GM18907 (cell line): ENCODE results near the gene ZNF26.
A peak's percentile ranks its signal among the peaks of the same experiment; 100 is the strongest.
"Not testable (repeated sequence)": the region's sequence is repeated elsewhere in the genome, so short reads cannot be mapped to it uniquely, and the experiment has no call there.

ENCODE experiments used
- ATAC-seq: cut with Tn5 transposase; IDR thresholded peaks from one replicate; pipeline ENCODE4 v1.9.1; 2021; ENCODE audit warnings: mild to moderate bottlenecking, moderate library complexity; ENCODE audit not compliant: unreplicated experiment

The ZNF26 gene

DNA sequence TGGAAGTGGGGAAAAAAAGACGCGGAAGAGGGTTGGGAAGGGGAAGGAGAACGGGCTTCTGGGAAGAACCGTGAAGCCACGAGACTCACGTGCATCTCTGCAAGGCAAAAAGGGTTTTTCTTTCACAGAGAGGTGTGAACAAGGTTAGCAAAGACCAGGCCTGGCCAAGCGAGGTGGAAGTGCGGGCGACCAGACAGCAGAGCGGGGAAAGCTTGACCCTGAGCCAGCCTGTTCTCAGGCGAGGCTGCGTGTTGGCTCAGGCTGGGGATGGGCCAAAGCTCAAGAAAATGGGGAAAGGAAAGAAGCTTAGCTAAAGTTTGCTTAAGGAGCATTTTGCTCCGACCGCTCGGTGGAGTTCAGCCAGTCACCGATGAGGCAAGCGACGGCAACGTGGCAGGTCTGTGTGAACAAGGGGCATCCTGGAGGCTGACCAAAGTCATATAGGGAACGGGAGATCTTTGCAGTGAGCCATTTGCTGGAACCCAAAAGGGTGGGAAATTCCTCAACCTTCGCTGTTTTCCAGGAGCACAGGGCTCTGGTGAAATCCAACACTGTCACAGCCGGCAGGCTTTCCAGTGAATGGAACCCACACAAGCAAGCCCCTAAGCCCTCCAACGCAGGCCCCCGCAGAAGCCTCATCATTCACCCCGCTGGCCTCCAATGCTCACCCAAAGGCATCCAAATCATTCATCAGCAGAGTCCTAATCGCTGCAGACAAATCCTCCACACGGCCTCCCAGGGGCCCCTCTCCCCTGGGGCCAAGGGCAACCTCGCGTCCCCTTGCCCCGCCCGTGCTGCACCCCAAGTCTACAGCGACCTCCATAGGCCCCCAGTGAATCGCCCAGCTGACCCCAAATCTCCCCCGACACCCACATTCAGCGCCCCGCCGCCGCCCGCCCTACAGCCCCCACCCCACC is 30.8 kb upstream of the ZNF26 start:
- peak; percentile 30 for ATAC-seq

DNA sequence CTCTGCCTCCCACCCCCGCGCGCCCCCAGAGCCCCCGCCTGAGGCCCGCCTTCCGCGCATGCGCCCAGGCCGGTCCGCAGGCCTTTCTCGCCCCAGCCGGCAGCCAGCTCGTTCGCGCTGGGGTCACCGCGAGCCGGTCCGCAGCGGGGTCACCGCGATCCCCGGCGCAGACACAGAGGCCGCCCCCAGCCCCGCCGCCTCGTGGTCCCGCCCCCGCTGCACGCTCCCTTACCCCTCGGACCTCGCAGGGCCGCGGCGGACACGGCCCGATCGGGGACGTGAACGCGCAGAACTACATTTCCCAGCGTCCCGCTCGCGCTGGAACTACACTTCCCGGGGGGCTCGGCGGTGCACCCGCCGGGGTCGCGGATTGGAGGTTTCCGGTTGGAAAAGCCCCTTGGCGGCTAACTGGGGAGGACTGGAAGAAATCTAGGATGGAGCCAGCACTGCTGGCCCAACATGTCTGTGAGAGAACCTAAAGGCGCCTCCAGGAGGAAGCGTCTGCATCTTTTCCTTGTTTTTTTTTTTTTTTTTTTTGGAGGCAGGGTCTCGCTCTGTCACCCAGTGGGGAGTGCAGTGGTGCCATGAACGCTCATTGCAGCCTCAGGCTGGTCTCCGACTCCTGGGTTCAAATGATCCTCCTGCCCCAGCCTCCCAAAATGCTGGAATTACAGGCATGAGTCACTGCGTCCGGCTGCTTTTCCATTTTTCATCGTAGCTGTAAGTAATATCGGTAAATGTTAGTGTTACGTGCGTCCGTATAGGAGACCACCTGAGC is 30.0 kb upstream of the ZNF26 start, which contains the start of gene ZNF605:
Gene ZNF605, minus strand, starts transcription at position 296 of the 778 bp plus-strand sequence. CDS start 10,671 bp downstream, outside the sequence.
- ATAC-seq: peak; percentile 95

DNA sequence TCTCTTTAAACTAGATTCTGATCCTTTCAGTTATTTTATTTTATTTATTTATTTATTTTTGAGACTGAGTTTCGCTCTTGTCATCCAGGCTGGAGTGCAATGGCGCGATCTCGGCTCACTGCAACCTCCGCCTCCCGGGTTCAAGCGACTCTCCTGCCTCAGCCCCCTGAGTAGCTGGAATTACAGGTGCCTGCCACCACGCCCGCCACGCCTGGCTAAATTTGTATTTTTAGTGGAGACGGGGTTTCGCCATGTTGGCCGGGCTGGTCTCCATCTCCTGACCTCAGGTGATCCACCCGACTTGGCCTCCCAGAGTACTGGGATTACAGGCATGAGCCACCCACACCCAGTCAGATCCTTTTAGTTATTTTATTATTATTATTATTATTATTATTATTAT is 24.4 kb upstream of the ZNF26 start:
- not testable (repeated sequence) for ATAC-seq

DNA sequence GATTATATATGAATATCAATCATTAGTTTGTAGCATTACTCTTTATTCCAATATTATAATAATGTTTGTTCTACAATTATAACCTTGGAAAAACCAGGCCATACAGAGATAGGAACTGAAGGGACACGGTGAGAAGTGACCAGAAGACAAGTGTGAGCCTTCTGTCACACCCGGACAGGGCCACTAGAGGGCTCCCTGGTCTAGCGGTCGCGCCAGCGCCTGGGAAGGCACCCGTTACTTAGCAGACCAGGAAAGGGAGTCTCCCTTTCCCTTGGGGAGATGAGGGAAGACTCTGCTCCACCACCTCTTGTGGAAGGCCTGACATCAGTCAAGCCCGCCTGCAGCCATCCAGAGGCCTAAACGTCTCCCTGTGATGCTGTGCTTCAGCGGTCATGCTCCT is 22.2 kb upstream of the ZNF26 start:
- ATAC-seq: not testable (repeated sequence)

DNA sequence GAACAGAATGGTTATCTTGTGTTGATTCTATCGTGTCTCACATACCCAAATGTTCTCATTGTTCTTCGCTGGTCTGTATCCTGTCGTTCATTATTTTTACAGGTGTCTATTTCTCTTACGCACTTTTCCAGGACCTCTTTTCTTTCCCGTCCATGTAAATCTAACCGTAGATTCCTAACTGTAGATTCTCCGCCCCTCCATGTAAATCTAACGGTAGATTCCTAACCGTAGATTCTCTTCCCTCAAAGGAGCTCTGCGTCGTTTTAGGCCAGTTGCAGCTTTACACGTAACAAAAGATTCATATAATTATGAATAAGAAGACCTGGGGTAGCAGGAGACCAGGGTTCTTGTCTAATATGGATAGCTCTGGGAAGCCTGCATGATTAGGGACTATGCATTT is 20.4 kb upstream of the ZNF26 start:
- no peak for ATAC-seq

DNA sequence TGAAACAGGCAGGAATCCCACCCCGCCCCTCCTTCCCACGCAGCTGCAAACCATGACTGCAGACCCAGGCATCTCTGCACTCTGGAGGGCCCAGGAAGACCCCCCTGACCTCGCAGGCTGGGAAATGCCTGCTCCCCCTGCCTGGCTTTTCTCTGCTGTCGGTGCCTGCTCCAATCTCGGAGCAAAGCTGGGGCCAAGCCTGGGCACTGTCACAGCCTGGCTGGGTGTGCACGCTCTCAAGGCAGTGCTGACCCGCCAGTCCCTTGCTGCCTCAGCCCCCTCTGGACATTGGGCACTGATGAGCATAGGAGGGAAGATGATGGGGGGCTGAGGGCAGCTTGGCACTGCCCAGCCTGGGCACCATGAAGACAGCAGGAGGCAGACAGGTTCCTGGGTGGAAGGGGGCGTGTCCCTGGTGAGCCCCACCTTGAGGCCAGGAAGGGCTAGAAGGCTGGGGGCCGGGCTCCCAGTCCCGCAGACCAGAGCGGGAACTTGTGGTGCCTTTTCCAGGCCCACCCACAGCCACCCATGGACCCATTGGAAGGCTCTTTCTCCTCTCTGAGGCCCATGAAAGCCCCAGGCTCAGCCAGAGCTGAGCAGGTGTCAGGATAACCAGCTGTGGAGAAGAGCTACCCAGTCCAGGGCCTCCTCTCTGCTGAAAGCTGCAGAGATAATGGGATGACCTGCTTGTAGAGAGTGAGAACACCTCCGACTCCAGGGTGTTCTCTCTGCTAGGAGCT is 19.3 kb upstream of the ZNF26 start:
- no peak for ATAC-seq

DNA sequence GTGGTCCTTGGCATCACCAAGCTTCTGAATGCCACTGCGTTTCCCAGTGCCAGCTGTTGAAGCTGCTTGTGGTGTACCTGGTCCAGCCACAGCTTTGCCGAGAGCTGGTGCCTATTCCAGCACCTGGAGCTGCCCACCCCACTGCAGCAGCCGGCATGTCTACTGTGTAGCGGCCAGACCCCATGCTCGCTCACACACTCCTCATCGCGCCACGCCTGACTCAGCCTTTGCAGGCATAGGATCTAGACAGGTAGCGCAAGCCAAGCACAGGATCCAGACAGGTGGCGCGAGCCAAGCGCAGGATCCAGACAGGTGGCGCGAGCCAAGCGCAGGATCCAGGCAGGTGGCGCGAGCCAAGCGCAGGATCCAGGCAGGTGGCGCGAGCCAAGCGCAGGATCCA is 18.4 kb upstream of the ZNF26 start:
- ATAC-seq: no peak

DNA sequence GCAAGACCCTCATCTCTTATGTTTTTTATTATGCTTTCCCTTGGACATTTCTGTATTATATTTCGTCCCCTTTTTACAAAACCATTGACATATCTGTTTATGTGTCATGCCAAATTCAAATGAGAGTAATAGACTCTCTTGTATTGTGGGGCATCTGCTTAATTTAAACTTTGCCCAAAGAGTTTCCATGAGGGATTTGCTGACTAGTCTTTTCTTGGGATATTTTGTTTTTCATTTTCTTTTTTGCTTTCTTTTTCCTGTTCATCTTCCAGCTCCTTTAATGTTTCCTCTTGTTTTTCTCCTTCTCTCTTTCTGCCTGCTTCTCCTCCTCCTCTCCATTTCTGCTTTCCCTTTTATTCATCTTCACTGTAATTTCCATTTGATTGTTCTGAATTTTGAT is 13.8 kb upstream of the ZNF26 start:
- no peak for ATAC-seq

DNA sequence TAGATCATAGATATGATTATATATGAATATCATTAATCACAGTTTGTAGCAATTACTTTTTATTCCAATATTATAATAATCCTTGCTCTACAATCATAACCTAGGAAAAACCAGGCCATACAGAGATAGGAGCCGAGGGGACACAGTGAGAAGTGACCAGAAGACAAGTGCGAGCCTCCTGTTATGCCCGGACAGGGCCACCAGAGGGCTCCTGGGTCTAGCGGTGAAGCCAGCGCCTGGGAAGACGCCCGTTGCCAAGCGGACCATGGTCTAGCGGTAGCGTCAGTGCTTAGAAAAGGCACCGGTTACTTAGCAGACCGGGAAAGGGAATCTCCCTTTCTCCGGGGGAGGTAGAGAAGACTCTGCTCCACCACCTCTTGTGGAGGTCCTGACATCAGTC is 9.3 kb upstream of the ZNF26 start:
- ATAC-seq: not testable (repeated sequence)

DNA sequence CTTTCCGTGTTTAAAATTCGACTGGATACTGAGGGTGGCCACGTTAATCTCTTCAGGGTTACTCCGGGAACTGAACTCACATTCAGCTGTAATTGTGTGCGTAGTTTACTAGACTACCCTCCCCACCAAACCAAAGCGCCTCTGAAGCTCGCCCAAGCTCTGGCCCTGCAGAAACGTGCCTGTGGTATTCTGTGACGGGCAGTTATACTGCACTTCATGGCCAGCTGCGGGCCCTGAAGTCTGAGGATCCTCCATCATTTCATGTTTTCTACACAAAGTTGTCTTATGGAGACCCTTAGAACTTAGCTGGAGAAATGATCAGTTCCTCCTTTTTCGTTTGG is 688 bp downstream of the ZNF26 start:
- no peak for ATAC-seq

DNA sequence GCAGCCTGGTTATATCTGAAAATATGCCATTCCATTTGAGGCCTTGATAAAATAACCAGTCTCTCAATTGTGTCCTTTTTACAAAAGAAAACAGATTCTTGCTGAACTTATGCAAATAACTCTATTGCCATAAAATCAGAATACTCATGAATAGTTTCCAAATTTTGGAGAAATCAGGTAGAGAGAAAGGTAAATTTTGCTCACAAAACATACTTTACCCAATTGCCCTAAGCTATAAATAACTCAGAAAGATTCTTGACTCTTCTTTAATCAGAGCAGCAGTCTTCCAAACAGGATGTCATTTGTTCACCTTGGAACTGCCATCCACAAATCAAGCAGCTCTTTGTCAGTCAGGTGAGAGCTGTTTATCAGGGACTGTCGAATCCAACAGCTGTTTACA is 12.6 kb downstream of the ZNF26 start:
- no peak for ATAC-seq

DNA sequence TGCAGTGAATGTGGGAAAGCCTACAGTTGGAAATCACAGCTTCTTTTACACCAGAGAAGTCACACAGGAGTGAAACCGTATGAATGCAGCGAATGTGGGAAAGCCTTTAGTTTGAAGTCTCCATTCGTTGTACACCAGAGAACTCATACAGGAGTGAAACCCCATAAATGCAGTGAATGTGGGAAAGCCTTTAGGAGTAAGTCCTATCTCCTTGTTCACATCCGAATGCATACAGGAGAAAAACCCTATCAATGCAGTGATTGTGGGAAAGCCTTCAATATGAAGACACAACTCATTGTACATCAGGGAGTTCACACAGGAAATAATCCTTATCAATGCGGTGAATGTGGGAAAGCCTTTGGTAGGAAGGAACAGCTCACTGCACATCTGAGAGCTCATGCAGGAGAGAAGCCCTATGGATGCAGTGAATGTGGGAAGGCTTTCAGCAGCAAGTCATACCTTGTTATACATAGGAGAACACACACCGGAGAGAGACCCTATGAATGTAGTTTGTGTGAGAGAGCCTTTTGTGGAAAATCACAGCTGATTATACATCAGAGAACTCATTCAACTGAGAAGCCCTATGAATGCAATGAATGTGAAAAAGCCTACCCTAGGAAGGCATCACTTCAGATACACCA is 24.6 kb downstream of the ZNF26 start:
- ATAC-seq: no peak

DNA sequence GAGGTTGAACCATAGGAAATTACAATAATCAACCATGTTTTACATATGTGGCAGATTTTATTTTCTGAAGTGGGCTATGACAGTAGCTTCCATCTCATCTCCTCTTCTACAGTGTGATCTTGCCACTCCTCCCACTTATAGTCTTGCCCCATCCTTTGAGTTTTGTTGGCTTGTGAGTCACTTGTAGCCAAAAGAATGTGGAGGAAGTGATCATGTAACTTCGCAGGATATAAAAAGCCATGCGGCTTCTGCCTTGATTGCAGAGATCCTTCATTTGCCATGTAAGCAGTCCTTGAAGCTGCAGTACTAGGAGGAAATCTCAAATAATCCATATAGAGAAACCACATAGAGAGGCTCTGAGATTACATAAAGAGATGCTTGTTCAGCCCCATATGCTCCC is 37.4 kb downstream of the ZNF26 start:
- ATAC-seq: no peak

DNA sequence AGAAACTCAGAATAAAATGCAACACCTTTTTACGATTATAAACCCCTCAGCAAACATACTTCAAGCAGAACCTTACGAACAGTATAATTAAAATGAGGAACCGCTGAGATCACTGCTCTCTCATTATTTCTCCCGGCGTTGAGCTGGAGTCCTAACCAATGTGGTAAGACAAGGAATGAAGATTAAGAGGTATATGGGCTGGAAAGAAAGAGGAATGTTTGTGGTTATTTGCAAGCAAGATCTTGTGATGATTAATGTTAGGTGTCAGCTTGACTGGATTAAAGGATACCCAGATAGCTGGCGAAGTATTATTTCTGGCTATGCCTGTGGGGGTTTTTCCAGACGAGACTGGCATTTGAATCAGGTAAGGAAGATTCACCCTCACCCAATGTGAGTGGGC is 40.8 kb downstream of the ZNF26 start:
- ATAC-seq: no peak

DNA sequence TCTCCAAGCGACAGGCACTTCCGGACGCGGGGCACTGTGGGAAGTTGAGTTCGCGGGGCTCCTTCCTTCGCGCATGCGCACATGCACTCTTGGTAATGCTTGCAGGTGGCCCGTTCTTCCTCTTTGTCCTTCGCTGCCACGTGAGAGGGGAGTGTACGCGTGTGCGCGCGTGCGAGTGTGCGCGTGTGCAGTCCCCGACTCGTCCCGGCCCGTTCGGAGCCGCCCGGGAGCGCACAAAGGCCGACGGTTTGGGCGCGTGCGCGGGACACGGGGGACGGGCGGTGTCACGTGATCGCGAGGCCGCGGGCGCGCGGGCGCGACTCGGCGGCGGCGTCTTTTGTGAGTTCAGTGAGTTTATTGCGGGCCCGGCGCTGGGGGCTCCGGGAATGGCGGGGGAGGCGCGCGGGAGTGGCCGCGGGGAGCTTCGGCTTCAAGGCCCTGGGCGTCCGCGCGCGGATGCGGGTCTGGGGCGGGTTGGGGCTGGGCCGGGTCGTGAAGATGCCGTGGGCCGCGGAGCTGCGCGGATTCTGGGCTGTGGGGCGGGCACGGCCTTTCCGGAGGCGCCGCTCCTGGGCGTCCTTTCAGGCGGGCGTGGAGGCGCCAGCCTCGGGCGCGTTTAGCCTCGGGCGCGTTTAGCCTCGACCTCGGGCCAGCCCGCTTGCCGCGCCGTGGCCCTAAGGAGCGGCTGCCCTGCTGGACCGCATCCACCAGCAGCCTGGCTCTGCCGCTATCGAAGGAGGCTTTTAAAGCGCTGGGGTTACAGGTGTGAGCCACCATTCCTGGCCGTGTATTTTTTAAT is 51.2 kb downstream of the ZNF26 start, which contains the start of gene ZNF84:
Gene ZNF84, plus strand, starts transcription at position 303 of the 799 bp plus-strand sequence. CDS start 3,959 bp downstream, outside the sequence.
- ATAC-seq: peak; percentile 95

DNA sequence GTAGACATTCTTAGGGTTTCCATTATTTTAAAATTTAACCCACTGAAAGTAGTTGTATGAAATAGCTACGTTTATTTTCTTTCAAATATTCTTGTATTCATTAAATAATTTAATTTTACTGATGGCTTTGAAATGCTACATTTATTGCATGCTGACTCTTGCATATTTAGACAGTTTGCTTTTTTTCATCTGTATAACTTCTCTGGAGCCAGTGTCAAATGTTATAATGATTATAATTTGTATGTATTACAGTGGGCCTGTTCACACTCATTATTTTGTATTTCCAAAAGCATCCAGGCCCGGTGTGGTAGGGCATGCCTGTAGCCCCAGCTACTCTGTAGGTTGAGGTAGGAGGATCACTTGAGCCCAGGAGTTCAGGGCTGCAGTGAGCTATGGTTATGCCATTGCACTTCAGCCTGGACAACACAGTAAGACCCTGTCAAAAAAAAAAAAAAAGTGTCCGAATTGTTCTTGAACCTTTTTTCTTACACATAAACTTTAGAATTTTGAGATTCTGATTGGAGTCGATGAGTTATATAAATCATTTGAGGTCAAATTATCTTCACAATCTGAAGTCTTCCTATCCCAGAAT is 52.0 kb downstream of the ZNF26 start:
- ATAC-seq: no peak

DNA sequence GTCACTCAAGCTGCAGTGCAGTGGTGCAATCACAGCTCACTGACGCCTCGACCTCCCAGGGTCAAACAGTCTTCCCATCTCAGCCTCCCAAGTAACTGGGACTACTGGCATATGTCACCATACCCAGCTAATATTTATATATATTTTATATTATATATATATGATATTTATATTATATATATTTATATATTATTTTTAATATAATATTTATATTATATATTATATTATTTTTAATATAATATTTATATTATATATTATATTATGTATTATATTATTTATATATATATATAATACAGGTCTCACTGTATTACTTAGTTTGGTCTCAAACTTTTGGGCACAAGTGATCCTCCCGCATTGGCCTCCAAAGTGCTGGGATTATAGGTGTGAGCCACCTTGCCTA is 60.5 kb downstream of the ZNF26 start:
- ATAC-seq: no peak

DNA sequence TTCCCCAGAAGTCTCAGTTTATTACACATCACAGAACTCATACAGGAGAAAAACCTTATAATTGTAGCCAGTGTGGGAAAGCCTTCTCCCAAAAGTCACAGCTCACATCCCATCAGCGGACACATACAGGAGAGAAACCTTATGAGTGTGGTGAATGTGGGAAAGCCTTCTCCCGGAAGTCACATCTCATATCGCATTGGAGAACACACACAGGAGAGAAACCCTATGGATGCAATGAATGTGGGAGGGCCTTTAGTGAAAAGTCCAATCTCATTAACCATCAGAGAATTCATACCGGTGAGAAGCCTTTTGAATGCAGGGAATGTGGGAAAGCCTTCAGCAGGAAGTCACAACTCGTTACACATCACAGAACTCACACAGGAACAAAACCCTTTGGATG is 71.3 kb downstream of the ZNF26 start:
- no peak for ATAC-seq
